HepG2 (cell line): ENCODE results near the gene BEX3. TPM values are rescaled to one million over a fixed set of nuclear protein-coding genes. Genes with fewer than 3 reads are reported as not detected.
"Not testable (repeated sequence)": the region's sequence is repeated elsewhere in the genome, so short reads cannot be mapped to it uniquely, and the experiment has no call there.

ENCODE experiments used
- ATAC-seq: fragments of 200-7000 bp; cut with Tn5 transposase; 3 replicates; pipeline ENCODE4 v1.9.1; 2020; ENCODE audit warnings: mild to moderate bottlenecking, moderate library complexity
- BruUV-seq: library from RNA; stranded (reverse); fragments of 400-500 nt; replicated peaks from 2 replicates; lab custom pipeline; 2021; lab: Mats Ljungman, UMichigan
- CTCF ChIA-PET: fragments of 300-600 bp; formaldehyde crosslinking; extraction: SDS; loops from one replicate; lab custom pipeline; 2021; ENCODE audit warnings: low total read pairs, inconsistent platforms, low intra/inter-chr PET ratio; lab: Yijun Ruan, JAX
- POLR2A ChIA-PET: fragments of 350-600 bp; sonication (Branson Sonifier 250); formaldehyde crosslinking; loops from one replicate; lab custom pipeline; 2020; ENCODE audit warnings: antibody characterized with exemption, inconsistent platforms; lab: Yijun Ruan, JAX
- DNase-seq: peaks from one replicate; pipeline ENCODE4 v3.0.0-alpha.2; 2015; ENCODE audit warnings: low spot score
- FAIRE-seq: peaks from 3 replicates; lab custom pipeline; 2011; peaks lifted over from hg19 to GRCh38; lab: Jason Lieb, UNC
- H2AFZ ChIP-seq: one replicate; pipeline ENCODE4 v1.6.1; 2011; ENCODE audit warnings: low read length, inconsistent platforms
- H3K27ac ChIP-seq: fragments of 300-600 bp; 3 replicates; pipeline ENCODE4 v1.8.0; 2011; ENCODE audit warnings: mixed run types, mild to moderate bottlenecking, mixed read lengths, low read length, inconsistent platforms; ENCODE audit not compliant: insufficient read depth; ENCODE audit errors: extremely low read length
- H3K27me3 ChIP-seq, 2 experiments: fragments of 200-600 bp in 1 of 2; 2 replicates in 1 of 2; 3 replicates in 1 of 2; pipeline versions ENCODE4 v1.6.0 to v1.8.0; 2011; ENCODE audit warnings: low read length in 2 of 2, mild to moderate bottlenecking in 2 of 2, moderate library complexity in 2 of 2, inconsistent platforms in 1 of 2; ENCODE audit not compliant: insufficient read depth in 2 of 2, control insufficient read depth in 1 of 2
- H3K36me3 ChIP-seq, 2 experiments: fragments of 200-600 bp in 1 of 2; replicated peaks in 1 of 2; 2 replicates in 1 of 2; 3 replicates in 1 of 2; pipeline versions ENCODE4 v1.5.1 to v1.8.0; 2011; ENCODE audit warnings: low read length in 2 of 2, inconsistent platforms in 1 of 2; ENCODE audit not compliant: insufficient read depth in 2 of 2, control insufficient read depth in 1 of 2
- H3K4me1 ChIP-seq: 2 replicates; pipeline ENCODE4 v1.5.1; 2012; ENCODE audit warnings: low read length, inconsistent platforms; ENCODE audit not compliant: insufficient read depth
- H3K4me2 ChIP-seq: 2 replicates; pipeline ENCODE4 v1.6.0; 2011; ENCODE audit warnings: low read depth, low read length, inconsistent platforms
- H3K4me3 ChIP-seq, 3 experiments: fragments of 200-600 bp in 1 of 3; sonication (generic), shearing (Covaris generic) in 1 of 3; replicated peaks in 1 of 3; 2 replicates each; pipeline ENCODE4 v1.5.1; 2011 to 2016; ENCODE audit warnings: low read length in 3 of 3, inconsistent platforms in 2 of 3, low read depth in 2 of 3, mild to moderate bottlenecking in 2 of 3, control low read depth in 1 of 3, mixed read lengths in 1 of 3; ENCODE audit not compliant: insufficient read depth in 1 of 3
- H3K79me2 ChIP-seq: one replicate; pipeline ENCODE4 v1.6.1; 2011; ENCODE audit warnings: low read length, inconsistent platforms; ENCODE audit not compliant: insufficient read depth
- H3K9ac ChIP-seq: 2 replicates; pipeline ENCODE4 v1.6.0; 2011; ENCODE audit warnings: mild to moderate bottlenecking, low read depth, low read length, inconsistent platforms; ENCODE audit not compliant: insufficient read depth
- H3K9me3 ChIP-seq: 2 replicates; pipeline ENCODE4 v1.5.1; 2012; ENCODE audit warnings: mild to moderate bottlenecking, low read length
- H4K20me1 ChIP-seq: 2 replicates; pipeline ENCODE4 v1.6.0; 2011; ENCODE audit warnings: inconsistent platforms, mild to moderate bottlenecking, low read length, moderate library complexity; ENCODE audit not compliant: insufficient read depth
- EED ChIP-seq: sonication (generic); formaldehyde crosslinking; IDR thresholded peaks from 2 replicates; pipeline ENCODE4 v1.5.0; 2020; ENCODE audit warnings: mild to moderate bottlenecking, missing genetic modification reagents
- MAFF ChIP-seq: IDR thresholded peaks from 2 replicates; pipeline ENCODE4 v1.6.1; 2011; ENCODE audit warnings: low read depth, low read length, improper control_type of control experiment
- NCOA5 ChIP-seq: sonication (generic); formaldehyde crosslinking; IDR thresholded peaks from 2 replicates; pipeline ENCODE4 v1.4.0; 2020; ENCODE audit warnings: missing genetic modification reagents
- ZFYVE20 ChIP-seq: sonication (generic); formaldehyde crosslinking; IDR thresholded peaks from 2 replicates; pipeline ENCODE4 v1.8.0; 2023; ENCODE audit warnings: low read depth, mild to moderate bottlenecking, moderate library complexity, missing genetic modification reagents, borderline replicate concordance
- ZNF674 ChIP-seq: sonication (generic); formaldehyde crosslinking; IDR thresholded peaks from 2 replicates; pipeline ENCODE4 v1.5.0; 2020; ENCODE audit warnings: low read depth, mild to moderate bottlenecking, missing genetic modification reagents
- WGBS: methylation state at CpG from one replicate; pipeline ENCODE4 v1.1.6; 2017; ENCODE audit warnings: low lambda C conversion rate; 5-methylcytosine and 5-hydroxymethylcytosine counted together
- in situ Hi-C: cut with HindIII; loops from 2 replicates; pipeline ENCODE4 v1.10.0; 2017; ENCODE audit warnings: low pct_unique_long_range_greater_than_20kb; ENCODE audit not compliant: extremely low pct_ligation_motif_present
- intact Hi-C: fragments of 100-400 bp; cut with micrococcal nuclease; formaldehyde crosslinking; loops from one replicate; pipeline ENCODE4 v1.10.0; 2022; ENCODE audit not compliant: unreplicated experiment
- polyA plus RNA-seq, 8 experiments: library from polyadenylated mRNA; depleted of rRNA in 3 of 8; stranded (reverse) in 7 of 8; unstranded in 1 of 8; fragments of >200 nt; fragmentation: Illumina TruSeq in 4 of 8; extraction: Trizol in 4 of 8; gene quantifications; 2 replicates each; pipeline versions ENCODE4 v1.2.1 to v1.2.3, GENCODE V29; 2011 to 2016; ENCODE audit warnings: low read depth in 4 of 8, missing spikeins in 1 of 8, mixed read lengths in 1 of 8; ENCODE audit not compliant: insufficient read depth in 1 of 8
- total RNA-seq, 5 experiments: library from RNA; depleted of rRNA; stranded (reverse); fragments of >200 nt; fragmentation: Illumina TruSeq; extraction: Trizol; gene quantifications; 2 replicates each; pipeline ENCODE4 v1.2.3, GENCODE V29; 2016; ENCODE audit warnings: low read depth in 1 of 5
- TF ChIP-seq, protein P1 (sequence below): sonication (generic); formaldehyde crosslinking; IDR thresholded peaks from 2 replicates; pipeline ENCODE4 v1.8.1; 2023; ENCODE audit warnings: mild to moderate bottlenecking, moderate library complexity, missing genetic modification reagents
- TF ChIP-seq, protein P2 (sequence below): sonication (generic); formaldehyde crosslinking; conservative IDR thresholded peaks from 2 replicates; pipeline ENCODE4 v1.4.0; 2020; ENCODE audit warnings: missing genetic modification reagents

The BEX3 gene
- total and polyA plus RNA-seq, 2 of the 13 experiments (the other 11 are each of a cell fraction or from before 2014, with no cell fraction given) = 50.9 to 55.8 TPM

GRCh38 chrX:103357871-103358270 lies 18.5 kb upstream of the BEX3 start:
- no peak overlapping the region for H3K9ac ChIP-seq
- POLR2A ChIA-PET = interaction anchor here (3.6 kb wide), 1 partner anchor 19 kb away, joined by 13 read pairs; the partner anchor contains the start of gene BEX3
- WGBS = 91% methylated on average over 2 of the region's 2 CpGs

GRCh38 chrX:103359605-103360004 lies 16.7 kb upstream of the BEX3 start:
- H3K9ac ChIP-seq, H2AFZ ChIP-seq, H3K36me3 ChIP-seq, H3K27ac ChIP-seq, ATAC-seq, in situ Hi-C loops, CTCF ChIA-PET, FAIRE-seq, POLR2A ChIA-PET, H3K9me3 ChIP-seq, H3K79me2 ChIP-seq, DNase-seq, intact Hi-C loops, H4K20me1 ChIP-seq, BruUV-seq, H3K4me2 ChIP-seq, H3K27me3 ChIP-seq, H3K4me3 ChIP-seq: not testable (repeated sequence)
- WGBS = 94% methylated on average over 3 of the region's 3 CpGs
- H3K4me1 ChIP-seq = peaks cover 33% of the 10 kb centered on the region

More at GRCh38 chrX:103357871-103358270, 18.5 kb upstream of the BEX3 start:
- Histone ChIP-seq H3K4me3 (no peak overlapping the region; a peak in 1 of 6 replicates), H3K4me1 (peaks cover 30% of the 10 kb centered on the region), H3K4me2 (peak overlapping the region; percentile 70), H3K36me3 (no peaks in the 10 kb centered on the region), H3K79me2 (peaks cover 5% of the 10 kb centered on the region), H3K9me3 (no peaks in the 10 kb centered on the region), H2AFZ (no peak overlapping the region), H3K27me3 (no peaks in the 10 kb centered on the region; a peak in 1 of 5 replicates), H4K20me1 (no peaks in the 10 kb centered on the region), H3K27ac (no peak overlapping the region)
- DNase-seq = no peak
- in situ Hi-C loops (no loop called here), intact Hi-C loops (no loop called here)
- TF ChIP-seq ZNF674 (CRISPR knock-in tag) = no peak
- TF ChIP-seq NCOA5 = no peak
- TF ChIP-seq, protein P1, sequence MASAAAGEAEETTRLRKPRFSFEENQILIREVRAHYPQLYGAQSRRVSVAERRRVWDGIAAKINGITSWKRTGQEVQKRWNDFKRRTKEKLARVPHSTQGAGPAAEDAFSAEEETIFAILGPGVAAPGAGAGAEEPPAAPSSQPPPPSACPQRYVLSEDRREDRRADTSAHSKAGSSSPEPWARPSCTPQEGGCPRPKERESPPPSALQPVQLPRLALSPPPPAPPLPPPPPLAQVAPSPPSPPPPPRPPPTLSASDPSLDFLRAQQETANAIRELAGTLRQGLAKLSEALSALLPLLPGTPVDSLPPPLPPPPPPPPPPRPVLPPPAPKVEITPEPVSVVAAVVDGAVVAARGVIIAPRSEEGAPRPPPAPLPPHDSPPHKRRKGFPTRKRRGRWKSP (CRISPR knock-in tag) = no peak
- TF ChIP-seq ZFYVE20 = no peak
- no peak for TF ChIP-seq MAFF
- TF ChIP-seq, protein P2, sequence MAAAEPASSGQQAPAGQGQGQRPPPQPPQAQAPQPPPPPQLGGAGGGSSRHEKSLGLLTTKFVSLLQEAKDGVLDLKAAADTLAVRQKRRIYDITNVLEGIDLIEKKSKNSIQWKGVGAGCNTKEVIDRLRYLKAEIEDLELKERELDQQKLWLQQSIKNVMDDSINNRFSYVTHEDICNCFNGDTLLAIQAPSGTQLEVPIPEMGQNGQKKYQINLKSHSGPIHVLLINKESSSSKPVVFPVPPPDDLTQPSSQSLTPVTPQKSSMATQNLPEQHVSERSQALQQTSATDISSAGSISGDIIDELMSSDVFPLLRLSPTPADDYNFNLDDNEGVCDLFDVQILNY (CRISPR knock-in tag) = no peak
- TF ChIP-seq EED (CRISPR knock-in tag) = no peak
- CTCF ChIA-PET = no interaction called here
- no peak for FAIRE-seq
- ATAC-seq = no peak
- no TSS peak for BruUV-seq
